HEK293T (cell line): Measurements from ENCODE around the gene GTPBP3.

ENCODE experiments used
- FOXK2 ChIP-seq: fragments of 450-650 bp; IDR thresholded peaks from 2 replicates; pipeline ENCODE4 v1.6.1; 2016; ENCODE audit warnings: mild to moderate bottlenecking
- HDGF ChIP-seq: fragments of 450-650 bp; IDR thresholded peaks from 2 replicates; pipeline ENCODE4 v1.6.1; 2017; ENCODE audit warnings: antibody characterized with exemption, borderline replicate concordance
- NFRKB ChIP-seq: fragments of 450-650 bp; IDR thresholded peaks from 2 replicates; pipeline ENCODE4 v1.6.1; 2016; ENCODE audit warnings: mild to moderate bottlenecking, moderate library complexity
- SUZ12 ChIP-seq: fragments of 450-650 bp; IDR thresholded peaks from 2 replicates; pipeline ENCODE4 v1.6.1; 2016; ENCODE audit warnings: mild to moderate bottlenecking
- ZNF384 ChIP-seq: fragments of 450-650 bp; IDR thresholded peaks from 2 replicates; pipeline ENCODE4 v1.6.1; 2016
- TF ChIP-seq, protein P1 (sequence below): fragments of 450-650 bp; IDR thresholded peaks from 2 replicates; pipeline ENCODE4 v1.6.1; 2016

DNA sequence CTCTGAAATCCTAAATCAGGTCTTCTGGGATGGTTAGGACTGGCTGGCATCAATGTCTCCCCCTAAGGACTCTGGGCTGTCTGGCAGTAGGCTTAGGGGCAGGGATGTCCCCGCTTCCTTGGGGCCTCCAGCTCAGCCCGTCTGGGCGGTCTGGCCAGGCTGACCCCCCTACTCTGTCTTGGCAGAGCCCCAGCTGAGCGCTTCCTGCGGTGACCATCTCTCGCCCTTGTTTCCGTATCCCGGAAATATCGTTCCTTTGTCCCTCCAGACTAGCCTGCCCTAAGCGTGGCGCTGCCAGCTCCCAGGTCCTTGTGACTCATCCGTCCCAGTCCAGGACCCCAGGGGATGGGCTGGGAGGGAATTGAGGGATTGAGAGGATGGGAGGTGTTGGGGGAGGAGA, 11.3 kb downstream of the GTPBP3 start:
- no peak for TF ChIP-seq SUZ12
- no peak for TF ChIP-seq FOXK2
- TF ChIP-seq ZNF384, result no peak
- no peak for TF ChIP-seq HDGF
- TF ChIP-seq, protein P1, sequence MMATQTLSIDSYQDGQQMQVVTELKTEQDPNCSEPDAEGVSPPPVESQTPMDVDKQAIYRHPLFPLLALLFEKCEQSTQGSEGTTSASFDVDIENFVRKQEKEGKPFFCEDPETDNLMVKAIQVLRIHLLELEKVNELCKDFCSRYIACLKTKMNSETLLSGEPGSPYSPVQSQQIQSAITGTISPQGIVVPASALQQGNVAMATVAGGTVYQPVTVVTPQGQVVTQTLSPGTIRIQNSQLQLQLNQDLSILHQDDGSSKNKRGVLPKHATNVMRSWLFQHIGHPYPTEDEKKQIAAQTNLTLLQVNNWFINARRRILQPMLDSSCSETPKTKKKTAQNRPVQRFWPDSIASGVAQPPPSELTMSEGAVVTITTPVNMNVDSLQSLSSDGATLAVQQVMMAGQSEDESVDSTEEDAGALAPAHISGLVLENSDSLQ, result no peak
- TF ChIP-seq NFRKB, result no peak
